Astrocyte of the cerebellum (primary cell): ENCODE results near the gene PDCD1.

Source experiments
- DNase-seq: peaks from one replicate; pipeline ENCODE4 v3.0.0-alpha.2; 2011; ENCODE audit warnings: low read depth
- H3K4me3 ChIP-seq: 2 replicates; pipeline ENCODE4 v1.5.1; 2011; ENCODE audit warnings: mild to moderate bottlenecking, low read depth, low read length, moderate library complexity
- CTCF ChIP-seq: IDR thresholded peaks from 2 replicates; pipeline ENCODE4 v1.5.1; 2012; ENCODE audit warnings: low read length, low read depth, moderate library complexity, mild to moderate bottlenecking; ENCODE audit errors: missing control alignments
- in situ Hi-C: cut with HindIII; loops from 2 replicates; pipeline ENCODE4 v1.10.0; 2017; ENCODE audit warnings: low sequenced_read_pairs

The PDCD1 gene

GRCh38 chr2:241904011-241904718, 45.5 kb upstream of the PDCD1 start:
- H3K4me3 ChIP-seq: no peak overlapping the region
- in situ Hi-C loops: no loop called here
- DNase-seq: no peak
- TF ChIP-seq CTCF: no peak

GRCh38 chr2:241903121-241904010, 44.7 kb upstream of the PDCD1 start:
- DNase-seq: no peak
- no peak overlapping the region for H3K4me3 ChIP-seq
- no peak for TF ChIP-seq CTCF
- in situ Hi-C loops: no loop called here

DNA sequence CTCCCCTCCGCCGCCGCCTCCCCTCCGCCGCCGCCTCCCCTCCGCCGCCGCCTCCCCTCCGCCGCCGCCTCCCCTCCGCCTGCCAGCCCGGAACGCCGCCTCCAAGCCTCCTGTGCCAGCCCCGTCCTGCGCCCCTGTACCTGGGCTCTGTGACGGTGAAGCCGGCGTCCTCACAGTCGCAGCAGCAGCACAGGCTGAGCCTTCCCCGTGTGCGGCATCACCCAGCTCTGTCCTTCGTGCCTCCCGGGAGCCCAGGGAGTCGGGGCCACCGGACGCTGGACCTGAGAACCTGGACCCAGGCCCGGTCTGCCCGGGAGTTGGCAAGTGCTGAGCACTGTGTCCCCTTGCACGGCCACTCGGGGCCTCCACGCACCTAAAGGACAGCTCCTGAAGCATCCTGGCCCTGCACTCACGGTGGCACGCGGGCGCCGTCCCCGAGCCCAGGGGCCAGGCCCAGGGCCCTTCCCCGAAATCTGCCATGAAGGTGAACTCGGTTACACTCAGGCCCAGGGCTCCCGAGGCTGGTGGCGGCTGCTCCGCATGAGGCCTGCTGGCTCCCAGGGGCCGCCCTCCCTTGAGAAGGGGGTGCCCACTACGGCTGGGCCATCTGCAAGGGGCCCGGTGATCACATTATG, 43.8 kb upstream of the PDCD1 start:
- no peak overlapping the region for H3K4me3 ChIP-seq

GRCh38 chr2:241901500-241902351, 43.0 kb upstream of the PDCD1 start:
- in situ Hi-C loops: no loop called here
- TF ChIP-seq CTCF: no peak
- peak overlapping the region; percentile 0 for H3K4me3 ChIP-seq
- DNase-seq: no peak

More for the DNA sequence above, 43.8 kb upstream of the PDCD1 start:
- DNase-seq: no peak
- TF ChIP-seq CTCF: no peak
- in situ Hi-C loops: no loop called here

- in situ Hi-C loops: no loop called here
- H3K4me3 ChIP-seq: no peak overlapping the region
- DNase-seq: no peak
These were observed 42.3 kb upstream of the PDCD1 start for GRCh38 chr2:241901018-241901380.

More at GRCh38 chr2:241901018-241901380, 42.3 kb upstream of the PDCD1 start:
- no peak for TF ChIP-seq CTCF
